ENCODE results near the gene TAS2R16.

The TAS2R16 gene

GRCh38 chr7:123026251-123026650 lies 30.8 kb upstream of the TAS2R16 start:
- no peak for DNase-seq (ENCODE audit: insufficient read length, low spot score)
- no peak for FAIRE-seq
- TF ChIP-seq CTCF (IDR thresholded peaks at IDR 0.05; ENCODE audit: insufficient read depth, missing control alignments): no peak

- DNase-seq (ENCODE audit: insufficient read length, low spot score): no peak
- no peak for TF ChIP-seq CTCF (IDR thresholded peaks at IDR 0.05; ENCODE audit: insufficient read depth, missing control alignments)
- no peak for FAIRE-seq
These were observed 29.7 kb upstream of the TAS2R16 start for GRCh38 chr7:123024989-123025758.

- FAIRE-seq (no peak), DNase-seq (ENCODE audit: insufficient read length, low spot score) (no peak)
- no peak for TF ChIP-seq CTCF (IDR thresholded peaks at IDR 0.05; ENCODE audit: insufficient read depth, missing control alignments)
These were observed 27.6 kb upstream of the TAS2R16 start for GRCh38 chr7:123023126-123023525.

GRCh38 chr7:123022576-123022975 lies 27.1 kb upstream of the TAS2R16 start:
- TF ChIP-seq CTCF (IDR thresholded peaks at IDR 0.05; ENCODE audit: insufficient read depth, missing control alignments): no peak
- no peak for FAIRE-seq

GRCh38 chr7:123012435-123012834 lies 16.9 kb upstream of the TAS2R16 start:
- no peak for TF ChIP-seq CTCF (IDR thresholded peaks at IDR 0.05; ENCODE audit: insufficient read depth, missing control alignments)
- DNase-seq (ENCODE audit: insufficient read length, low spot score) (no peak), FAIRE-seq (no peak)

More at GRCh38 chr7:123022576-123022975, 27.1 kb upstream of the TAS2R16 start:
- DNase-seq (ENCODE audit: insufficient read length, low spot score): no peak

GRCh38 chr7:123011766-123012369 lies 16.4 kb upstream of the TAS2R16 start:
- DNase-seq (ENCODE audit: insufficient read length, low spot score): no peak
- no peak for TF ChIP-seq CTCF (IDR thresholded peaks at IDR 0.05; ENCODE audit: insufficient read depth, missing control alignments)
- no peak for FAIRE-seq

GRCh38 chr7:123004931-123005330 lies 9.4 kb upstream of the TAS2R16 start:
- FAIRE-seq: no peak
- DNase-seq (ENCODE audit: insufficient read length, low spot score): no peak
- no peak for TF ChIP-seq CTCF (IDR thresholded peaks at IDR 0.05; ENCODE audit: insufficient read depth, missing control alignments)
